ENCODE data around the gene KCNIP1. TPM values are rescaled to one million over a fixed set of nuclear protein-coding genes. Genes with fewer than 3 reads are reported as not detected.

The KCNIP1 gene
- total RNA-seq, 4 donors from 2014 or later, result not detected

- no peak for DNase-seq
- H3K27ac ChIP-seq, result no peak overlapping the region
- H3K9me3 ChIP-seq, result no peaks in the 10 kb centered on the region
- TF ChIP-seq CTCF (IDR thresholded peaks at IDR 0.05) (no peak), POLR2A (IDR thresholded peaks at IDR 0.05) (no peak)
- no peaks in the 10 kb centered on the region for H3K36me3 ChIP-seq
- H3K4me1 ChIP-seq, result peaks cover 0 to 10% (median 0%) of the 10 kb centered on the region in 4 donors
- H3K4me3 ChIP-seq, result no peak overlapping the region
- no peaks in the 10 kb centered on the region for H3K27me3 ChIP-seq
Observed at GRCh38 chr5:170522211-170523141, 18.7 kb downstream of the KCNIP1 start.

GRCh38 chr5:170523142-170523551, 19.3 kb downstream of the KCNIP1 start:
- no peaks in the 10 kb centered on the region for H3K9me3 ChIP-seq
- no peak overlapping the region for H3K27ac ChIP-seq
- no peak for TF ChIP-seq POLR2A (IDR thresholded peaks at IDR 0.05)
- TF ChIP-seq CTCF (IDR thresholded peaks at IDR 0.05), result no peak
- H3K4me1 ChIP-seq, result peaks cover 0 to 10% (median 0%) of the 10 kb centered on the region in 4 donors
- no peak for DNase-seq
- no peak overlapping the region for H3K4me3 ChIP-seq
- H3K36me3 ChIP-seq, result no peaks in the 10 kb centered on the region
- no peaks in the 10 kb centered on the region for H3K27me3 ChIP-seq

- H3K36me3 ChIP-seq, result no peaks in the 10 kb centered on the region
- DNase-seq, result no peak
- TF ChIP-seq POLR2A (IDR thresholded peaks at IDR 0.05) (no peak), CTCF (IDR thresholded peaks at IDR 0.05) (no peak)
- peaks cover 0 to 10% (median 0%) of the 10 kb centered on the region in 4 donors for H3K4me1 ChIP-seq
- no peaks in the 10 kb centered on the region for H3K27me3 ChIP-seq
- H3K4me3 ChIP-seq, result no peak overlapping the region
- H3K27ac ChIP-seq, result no peak overlapping the region
- H3K9me3 ChIP-seq, result no peaks in the 10 kb centered on the region
Observed at GRCh38 chr5:170523830-170524229, 20.0 kb downstream of the KCNIP1 start.

GRCh38 chr5:170524576-170524975, 20.8 kb downstream of the KCNIP1 start:
- no peaks in the 10 kb centered on the region for H3K27me3 ChIP-seq
- H3K9me3 ChIP-seq, result no peaks in the 10 kb centered on the region
- no peak overlapping the region for H3K4me3 ChIP-seq
- peaks cover 0 to 10% (median 0%) of the 10 kb centered on the region in 4 donors for H3K4me1 ChIP-seq
- no peaks in the 10 kb centered on the region for H3K36me3 ChIP-seq
- no peak for DNase-seq
- no peak for TF ChIP-seq POLR2A (IDR thresholded peaks at IDR 0.05)
- no peak for TF ChIP-seq CTCF (IDR thresholded peaks at IDR 0.05)
- H3K27ac ChIP-seq, result no peak overlapping the region

- no peak overlapping the region for H3K27ac ChIP-seq
- no peak for DNase-seq
- H3K36me3 ChIP-seq, result no peaks in the 10 kb centered on the region
- H3K4me1 ChIP-seq, result peaks cover 0 to 10% (median 0%) of the 10 kb centered on the region in 4 donors
- H3K27me3 ChIP-seq, result no peaks in the 10 kb centered on the region
- no peak overlapping the region for H3K4me3 ChIP-seq
- no peaks in the 10 kb centered on the region for H3K9me3 ChIP-seq
- no peak for TF ChIP-seq CTCF (IDR thresholded peaks at IDR 0.05)
- no peak for TF ChIP-seq POLR2A (IDR thresholded peaks at IDR 0.05)
Observed at GRCh38 chr5:170525470-170526211, 21.8 kb downstream of the KCNIP1 start.
